Measurements from ENCODE around the gene CFAP410.

The CFAP410 gene

DNA sequence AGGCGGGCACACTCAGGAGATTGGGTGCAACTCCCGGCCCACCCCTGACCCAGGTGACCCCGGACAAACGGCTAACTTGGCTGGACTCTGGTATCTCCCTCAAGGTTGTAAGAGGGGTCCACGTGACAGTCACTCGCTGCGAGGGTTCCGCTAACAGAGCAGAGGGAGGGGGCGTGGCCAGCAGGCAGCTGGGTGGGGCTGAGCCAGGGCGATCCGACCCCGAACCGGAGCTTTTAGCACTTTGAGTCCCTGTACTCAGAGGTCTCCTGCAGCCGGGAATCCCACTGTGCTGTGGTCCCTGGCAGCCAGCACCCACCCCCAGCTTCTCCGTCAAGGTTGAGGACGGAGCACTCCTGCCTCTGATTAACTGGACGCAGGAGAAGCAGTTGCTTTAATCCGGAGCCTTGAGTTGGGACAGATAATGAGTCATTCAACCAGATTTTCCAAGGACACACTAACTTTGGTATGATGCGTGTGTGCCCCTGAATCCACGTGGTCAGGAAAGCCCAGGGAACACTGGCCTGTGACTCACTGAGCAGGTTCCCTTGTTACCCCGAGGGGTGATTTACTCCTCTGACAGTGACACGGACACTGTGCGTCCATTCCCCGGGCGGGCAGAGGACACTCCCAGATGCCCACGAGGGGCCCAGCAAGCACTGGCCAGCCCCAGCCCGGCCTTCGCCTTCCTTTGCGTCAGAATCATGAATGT is 31.0 kb upstream of the CFAP410 start:
- Histone ChIP-seq H3K9me3 (replicated peaks; ENCODE audit: insufficient read depth, low read length) (no peaks in the 10 kb centered on the region), H3K27ac (ENCODE audit: low read length) (no peak overlapping the region), H3K36me3 (replicated peaks; ENCODE audit: insufficient read depth, low read length) (no peaks in the 10 kb centered on the region), H3K4me2 (ENCODE audit: low read depth, low read length) (no peak overlapping the region), H3K27me3 (replicated peaks; ENCODE audit: insufficient read depth, low read length) (peaks cover 94% of the 10 kb centered on the region), H3F3A (ENCODE audit: insufficient read depth, low read length) (no peaks in the 10 kb centered on the region), H2AFZ (ENCODE audit: low read length) (no peak overlapping the region), H3K9ac (ENCODE audit: low read length) (no peak overlapping the region), H3K4me1 (ENCODE audit: low read length) (peaks cover 2% of the 10 kb centered on the region; the same call in 1 of the 2 replicates), H3K4me3 (ENCODE audit: low read length) (no peak overlapping the region), H3K9me2 (replicated peaks; ENCODE audit: insufficient read depth, low read length) (no peaks in the 10 kb centered on the region), H3K79me2 (ENCODE audit: low read length) (no peaks in the 10 kb centered on the region), H4K20me1 (ENCODE audit: insufficient read depth, low read length) (no peaks in the 10 kb centered on the region)
- no peak for TF ChIP-seq CTCF (IDR thresholded peaks at IDR 0.05; ENCODE audit: low read length)
- no peak for TF ChIP-seq EZH2phosphoT487 (IDR thresholded peaks at IDR 0.05; ENCODE audit: low read length)
- TF ChIP-seq EZH2 (optimal IDR thresholded peaks at IDR 0.05; ENCODE audit: low read depth, low read length) = no peak
- DNase-seq = no peak

DNA sequence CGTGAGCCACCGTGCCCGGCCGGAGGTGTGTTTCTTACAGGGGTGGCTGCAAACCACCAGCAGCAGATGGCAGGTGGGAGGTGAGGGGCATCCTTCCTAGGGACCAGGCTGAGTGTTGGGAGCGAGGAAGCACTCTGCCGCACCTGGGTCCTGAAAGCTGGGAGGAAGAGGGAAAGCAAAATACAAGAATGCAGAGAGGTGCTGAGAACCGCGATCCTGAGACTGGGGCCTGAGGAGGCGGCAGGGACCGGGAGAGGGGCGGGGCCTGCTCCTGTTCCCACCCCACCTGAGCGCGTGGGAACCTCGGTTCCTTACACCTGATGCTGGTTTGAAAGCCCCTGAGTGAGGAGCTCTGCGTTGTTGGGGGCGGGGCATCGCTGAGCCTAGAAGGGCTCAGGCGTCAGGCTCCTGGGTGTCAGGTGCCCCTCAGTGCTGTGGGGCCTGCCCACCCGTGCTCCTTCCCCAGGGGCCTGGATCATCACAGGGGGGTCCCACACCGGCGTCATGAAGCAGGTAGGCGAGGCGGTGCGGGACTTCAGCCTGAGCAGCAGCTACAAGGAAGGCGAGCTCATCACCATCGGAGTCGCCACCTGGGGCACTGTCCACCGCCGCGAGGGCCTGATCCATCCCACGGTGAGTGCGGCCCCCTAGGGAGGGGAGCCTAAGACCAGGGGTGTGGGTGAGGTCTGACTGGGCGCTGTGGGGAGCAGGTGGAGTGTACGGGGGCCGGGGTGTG is 29.7 kb upstream of the CFAP410 start:
- Histone ChIP-seq H3K27me3 (replicated peaks; ENCODE audit: insufficient read depth, low read length) (peaks cover 94% of the 10 kb centered on the region), H3K4me1 (ENCODE audit: low read length) (no peaks in the 10 kb centered on the region), H4K20me1 (ENCODE audit: insufficient read depth, low read length) (no peaks in the 10 kb centered on the region), H3K9me2 (replicated peaks; ENCODE audit: insufficient read depth, low read length) (no peaks in the 10 kb centered on the region), H3K9me3 (replicated peaks; ENCODE audit: insufficient read depth, low read length) (no peaks in the 10 kb centered on the region), H3K36me3 (replicated peaks; ENCODE audit: insufficient read depth, low read length) (no peaks in the 10 kb centered on the region), H3K4me2 (ENCODE audit: low read depth, low read length) (no peak overlapping the region), H3F3A (ENCODE audit: insufficient read depth, low read length) (no peaks in the 10 kb centered on the region), H3K4me3 (ENCODE audit: low read length) (no peak overlapping the region), H3K9ac (ENCODE audit: low read length) (no peak overlapping the region), H2AFZ (ENCODE audit: low read length) (no peak overlapping the region), H3K27ac (ENCODE audit: low read length) (no peak overlapping the region), H3K79me2 (ENCODE audit: low read length) (no peaks in the 10 kb centered on the region)
- DNase-seq = no peak
- TF ChIP-seq CTCF (IDR thresholded peaks at IDR 0.05; ENCODE audit: low read length) (no peak), EZH2phosphoT487 (IDR thresholded peaks at IDR 0.05; ENCODE audit: low read length) (no peak), EZH2 (optimal IDR thresholded peaks at IDR 0.05; ENCODE audit: low read depth, low read length) (no peak)

DNA sequence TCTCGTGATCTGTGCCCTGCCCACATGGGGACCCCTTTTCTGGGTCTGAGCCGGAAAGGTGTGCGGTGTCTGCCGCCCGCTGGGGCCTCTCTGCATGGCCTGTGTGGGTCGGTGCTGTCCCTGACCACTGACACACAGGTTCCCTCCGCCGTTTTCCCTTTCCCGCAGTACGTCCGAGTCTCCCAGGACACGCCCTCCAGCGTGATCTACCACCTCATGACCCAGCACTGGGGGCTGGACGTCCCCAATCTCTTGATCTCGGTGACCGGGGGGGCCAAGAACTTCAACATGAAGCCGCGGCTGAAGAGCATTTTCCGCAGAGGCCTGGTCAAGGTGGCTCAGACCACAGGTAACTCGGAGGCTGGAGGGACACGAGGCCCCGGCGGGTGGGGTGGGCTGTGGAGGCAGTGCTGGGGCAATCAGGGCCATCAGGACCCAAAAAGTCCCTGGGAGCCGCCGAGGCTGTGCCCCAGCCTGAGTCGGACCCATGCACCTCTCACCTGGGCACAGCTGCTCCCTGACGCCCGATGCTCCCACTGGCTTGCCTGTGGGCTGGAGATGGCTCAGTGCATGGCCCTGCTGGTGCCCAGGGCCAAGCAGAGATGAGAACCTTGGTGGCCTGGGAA is 27.5 kb upstream of the CFAP410 start:
- Histone ChIP-seq H3K9me3 (replicated peaks; ENCODE audit: insufficient read depth, low read length) (no peaks in the 10 kb centered on the region), H3K27me3 (replicated peaks; ENCODE audit: insufficient read depth, low read length) (peaks cover 94% of the 10 kb centered on the region), H3F3A (ENCODE audit: insufficient read depth, low read length) (no peaks in the 10 kb centered on the region), H3K79me2 (ENCODE audit: low read length) (no peaks in the 10 kb centered on the region), H3K4me1 (ENCODE audit: low read length) (no peaks in the 10 kb centered on the region), H4K20me1 (ENCODE audit: insufficient read depth, low read length) (no peaks in the 10 kb centered on the region), H3K4me3 (ENCODE audit: low read length) (no peak overlapping the region), H2AFZ (ENCODE audit: low read length) (no peak overlapping the region), H3K27ac (ENCODE audit: low read length) (no peak overlapping the region), H3K9ac (ENCODE audit: low read length) (no peak overlapping the region), H3K36me3 (replicated peaks; ENCODE audit: insufficient read depth, low read length) (no peaks in the 10 kb centered on the region), H3K9me2 (replicated peaks; ENCODE audit: insufficient read depth, low read length) (no peaks in the 10 kb centered on the region), H3K4me2 (ENCODE audit: low read depth, low read length) (no peak overlapping the region)
- TF ChIP-seq EZH2phosphoT487 (IDR thresholded peaks at IDR 0.05; ENCODE audit: low read length) (no peak), CTCF (IDR thresholded peaks at IDR 0.05; ENCODE audit: low read length) (no peak), EZH2 (optimal IDR thresholded peaks at IDR 0.05; ENCODE audit: low read depth, low read length) (no peak)
- no peak for DNase-seq

All from MM.1S (cell line).